GM12891 (cell line): ENCODE data around the gene SLC26A11.

ENCODE experiments used
- POLR2A ChIP-seq: IDR thresholded peaks from 2 replicates; pipeline ENCODE4 v1.6.1; 2011; ENCODE audit warnings: low read depth, low read length, control low read depth
- POLR2AphosphoS5 ChIP-seq: IDR thresholded peaks from 2 replicates; pipeline ENCODE4 v1.6.1; 2011; ENCODE audit warnings: low read depth, low read length, control low read depth
- POU2F2 ChIP-seq: IDR thresholded peaks from 2 replicates; pipeline ENCODE4 v1.6.1; 2011; ENCODE audit warnings: low read depth, mild to moderate bottlenecking, control low read depth, low read length, moderate library complexity
- TAF1 ChIP-seq: IDR thresholded peaks from 2 replicates; pipeline ENCODE4 v1.6.1; 2011; ENCODE audit warnings: low read depth, low read length, control low read depth

DNA sequence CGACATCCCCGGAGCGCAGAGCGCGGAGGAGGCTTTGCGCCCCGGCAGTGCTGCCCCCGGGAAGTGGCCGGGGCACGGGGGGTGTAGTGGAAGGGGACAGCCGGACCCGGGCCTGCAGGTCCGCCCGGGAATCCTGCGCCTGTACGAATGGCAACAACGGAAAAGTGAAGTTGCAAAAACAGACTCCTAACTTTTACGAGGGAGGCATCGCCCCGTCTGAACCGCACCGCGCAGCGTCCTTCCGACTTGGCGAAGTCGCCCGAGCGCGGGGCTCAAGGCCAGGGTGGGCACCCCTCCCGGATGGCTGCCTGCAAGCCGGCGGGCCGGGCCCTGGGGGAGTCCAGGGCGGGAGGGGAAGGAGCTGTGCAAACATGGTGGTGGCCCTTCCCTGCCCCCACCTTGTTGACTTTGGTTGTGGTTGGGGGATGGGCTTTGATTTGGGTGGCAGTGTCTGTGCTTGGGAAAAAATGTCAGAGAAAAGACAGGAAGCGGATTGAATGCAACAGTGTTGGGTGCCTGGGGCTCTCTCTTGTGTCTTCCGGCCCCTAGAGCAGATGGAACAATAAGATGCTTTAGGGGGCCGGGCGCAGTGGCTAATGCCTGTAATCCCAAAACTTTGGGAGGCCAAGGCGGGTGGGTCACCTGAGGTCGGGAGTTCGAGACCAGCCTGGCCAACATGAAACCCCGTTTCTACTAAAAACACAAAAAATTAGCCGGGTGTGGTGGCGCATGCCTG, 41.1 kb downstream of the SLC26A11 start:
- no peak for TF ChIP-seq TAF1
- TF ChIP-seq POLR2A = no peak
- no peak for TF ChIP-seq POLR2AphosphoS5
- peak; percentile 34; the same call in 1 of the 2 replicates for TF ChIP-seq POU2F2
